Activated CD8-positive, alpha-beta memory T cell treated with anti-CD3 and anti-CD28 coated beads, Interleukin-2, amount 50 U/mL, for 48 hours (primary cell): Measurements from ENCODE around the gene RFLNA.

ENCODE experiments used
- DNase-seq: peaks from one replicate; pipeline ENCODE4 v3.0.0-alpha.2; 2020

RFLNA gene

GRCh38 chr12:124304314-124304790, 9.5 kb downstream of the RFLNA start:
- DNase-seq: no peak

- DNase-seq: no peak
Measured at GRCh38 chr12:124305136-124305535, 10.2 kb downstream of the RFLNA start.

GRCh38 chr12:124305776-124306685, 11.1 kb downstream of the RFLNA start:
- no peak for DNase-seq

- DNase-seq: no peak
Measured at GRCh38 chr12:124306686-124307555, 12.0 kb downstream of the RFLNA start.

- no peak for DNase-seq
Measured at GRCh38 chr12:124307556-124307825, 12.6 kb downstream of the RFLNA start.

GRCh38 chr12:124308741-124309140, 13.8 kb downstream of the RFLNA start:
- DNase-seq: no peak

- no peak for DNase-seq
Measured at GRCh38 chr12:124309231-124309630, 14.3 kb downstream of the RFLNA start.

GRCh38 chr12:124309744-124310143, 14.9 kb downstream of the RFLNA start:
- DNase-seq: no peak

- DNase-seq: no peak
Measured at GRCh38 chr12:124310178-124310577, 15.3 kb downstream of the RFLNA start.

- no peak for DNase-seq
Measured at GRCh38 chr12:124310785-124311184, 15.9 kb downstream of the RFLNA start.

- DNase-seq: no peak
Measured at GRCh38 chr12:124311292-124312109, 16.6 kb downstream of the RFLNA start.

- DNase-seq: no peak
Measured at GRCh38 chr12:124312601-124313000, 17.7 kb downstream of the RFLNA start.

GRCh38 chr12:124314207-124314606, 19.3 kb downstream of the RFLNA start:
- no peak for DNase-seq

- DNase-seq: no peak
Measured at GRCh38 chr12:124314766-124315165, 19.9 kb downstream of the RFLNA start.

- no peak for DNase-seq
Measured at GRCh38 chr12:124315372-124316044, 20.6 kb downstream of the RFLNA start.

- DNase-seq: no peak
Measured at GRCh38 chr12:124316257-124316900, 21.5 kb downstream of the RFLNA start.

- DNase-seq: no peak
Measured at GRCh38 chr12:124317400-124317799, 22.5 kb downstream of the RFLNA start.

- no peak for DNase-seq
Measured at GRCh38 chr12:124318278-124319020, 23.6 kb downstream of the RFLNA start.

GRCh38 chr12:124319368-124320050, 24.6 kb downstream of the RFLNA start:
- DNase-seq: no peak

GRCh38 chr12:124321040-124321481, 26.2 kb downstream of the RFLNA start:
- DNase-seq: peak; percentile 90
